Lower leg skin (tissue), 4 donors: ENCODE data around the gene SAAL1. TPM values are rescaled to one million over a fixed set of nuclear protein-coding genes. Genes with fewer than 3 reads are reported as not detected.

Source experiments
- DNase-seq, 2 donors: peaks; one replicate each; pipeline ENCODE4 v3.0.0-alpha.2; 2019; ENCODE audit warnings: low spot score in 2 of 2
- H3K4me3 ChIP-seq: fragments of 200-600 bp; sonication (generic); 2 replicates; pipeline ENCODE4 v1.5.1; 2017; ENCODE audit warnings: mild to moderate bottlenecking, low read depth; ENCODE audit not compliant: poor library complexity, severe bottlenecking
- POLR2A ChIP-seq, 2 donors: fragments of 450-650 bp; IDR thresholded peaks; one replicate each; pipeline ENCODE4 v1.6.1; 2016 to 2017; ENCODE audit warnings: antibody characterized with exemption in 2 of 2, mild to moderate bottlenecking in 1 of 2, moderate library complexity in 1 of 2
- WGBS, 2 donors: methylation state at CpG; one replicate each; pipeline ENCODE4 v1.1.5; 2018; 5-methylcytosine and 5-hydroxymethylcytosine counted together
- intact Hi-C: fragments of 100-400 bp; cut with DNase I; formaldehyde crosslinking; loops from one replicate; pipeline ENCODE4 v1.15.0; 2023; ENCODE audit warnings: low total_unique reads
- total RNA-seq, 4 donors: library from RNA; depleted of rRNA; stranded (reverse); fragments of >200 nt; gene quantifications; one replicate each; pipeline ENCODE4 v1.1.0, GENCODE V29; 2016
- TF ChIP-seq, protein P1 (sequence below), 3 donors: fragments of 450-650 bp; IDR thresholded peaks; one replicate each; pipeline ENCODE4 v1.5.1; 2016; ENCODE audit warnings: antibody characterized with exemption in 3 of 3, mild to moderate bottlenecking in 3 of 3, moderate library complexity in 2 of 3

Gene SAAL1
- total RNA-seq, 4 donors from 2014 or later = 7.2 to 13.7 (median 11.5) TPM

DNA sequence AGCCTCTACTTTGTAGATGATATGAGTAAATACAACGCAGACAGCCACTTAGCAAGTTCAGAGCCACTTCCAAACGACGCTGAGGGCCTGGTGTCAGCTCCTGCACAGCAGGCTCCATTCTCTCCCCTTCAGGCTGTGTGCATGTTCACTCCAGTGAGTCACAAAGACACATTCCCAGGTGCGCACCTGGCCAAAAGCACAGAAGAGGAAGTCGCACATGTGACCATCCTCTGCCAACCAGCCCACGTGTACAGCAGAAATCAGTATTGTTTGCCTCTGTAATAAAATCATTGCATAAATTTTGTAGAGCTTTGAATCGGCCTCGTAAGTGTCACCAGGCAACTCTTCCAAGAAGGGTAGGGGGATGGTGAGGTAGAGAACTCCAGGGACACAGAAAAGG lies 40.3 kb downstream of the SAAL1 start:
- DNase-seq = no peak
- TF ChIP-seq POLR2A (IDR thresholded peaks at IDR 0.05) = no peak
- TF ChIP-seq, protein P1, sequence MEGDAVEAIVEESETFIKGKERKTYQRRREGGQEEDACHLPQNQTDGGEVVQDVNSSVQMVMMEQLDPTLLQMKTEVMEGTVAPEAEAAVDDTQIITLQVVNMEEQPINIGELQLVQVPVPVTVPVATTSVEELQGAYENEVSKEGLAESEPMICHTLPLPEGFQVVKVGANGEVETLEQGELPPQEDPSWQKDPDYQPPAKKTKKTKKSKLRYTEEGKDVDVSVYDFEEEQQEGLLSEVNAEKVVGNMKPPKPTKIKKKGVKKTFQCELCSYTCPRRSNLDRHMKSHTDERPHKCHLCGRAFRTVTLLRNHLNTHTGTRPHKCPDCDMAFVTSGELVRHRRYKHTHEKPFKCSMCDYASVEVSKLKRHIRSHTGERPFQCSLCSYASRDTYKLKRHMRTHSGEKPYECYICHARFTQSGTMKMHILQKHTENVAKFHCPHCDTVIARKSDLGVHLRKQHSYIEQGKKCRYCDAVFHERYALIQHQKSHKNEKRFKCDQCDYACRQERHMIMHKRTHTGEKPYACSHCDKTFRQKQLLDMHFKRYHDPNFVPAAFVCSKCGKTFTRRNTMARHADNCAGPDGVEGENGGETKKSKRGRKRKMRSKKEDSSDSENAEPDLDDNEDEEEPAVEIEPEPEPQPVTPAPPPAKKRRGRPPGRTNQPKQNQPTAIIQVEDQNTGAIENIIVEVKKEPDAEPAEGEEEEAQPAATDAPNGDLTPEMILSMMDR (IDR thresholded peaks at IDR 0.05) = no peak
- 70 to 79% methylated on average over 8 of the region's 8 CpGs for WGBS, 2 donors
- H3K4me3 ChIP-seq = no peak overlapping the region
- intact Hi-C loops = no loop called here

DNA sequence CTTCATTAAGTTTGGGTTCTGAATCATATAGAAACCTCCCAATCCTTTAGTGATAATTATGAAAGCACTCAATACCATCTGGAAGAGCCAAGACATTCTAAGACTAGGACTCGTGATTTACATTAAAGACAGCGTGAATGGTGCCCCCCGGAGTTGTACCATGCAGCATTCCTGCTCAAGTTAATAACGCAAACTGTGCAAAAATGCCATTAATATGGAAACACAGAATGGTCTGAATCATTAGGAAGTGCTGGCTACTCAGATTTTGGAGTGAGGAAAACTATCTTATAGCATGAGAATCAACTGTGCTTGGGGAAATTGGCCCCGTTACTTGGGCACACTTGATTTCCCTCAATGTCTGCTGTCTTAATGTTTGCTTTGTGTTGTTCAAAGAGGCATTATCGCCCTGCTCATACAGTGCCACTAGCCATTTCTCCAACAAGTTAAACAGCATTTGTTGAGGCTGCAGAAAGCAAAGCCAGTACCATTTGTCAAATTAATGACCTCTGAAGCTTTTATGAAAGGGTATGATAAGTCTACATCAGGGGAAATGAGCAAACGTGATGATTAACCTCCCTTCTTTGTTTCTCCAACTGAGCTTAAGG lies 41.3 kb downstream of the SAAL1 start:
- WGBS, 2 donors = 87 to 88% methylated on average over 7 of the region's 7 CpGs
- no peak for TF ChIP-seq POLR2A (IDR thresholded peaks at IDR 0.05)
- TF ChIP-seq, protein P1 (IDR thresholded peaks at IDR 0.05) = no peak
- no peak for DNase-seq
- intact Hi-C loops = no loop called here
- no peak overlapping the region for H3K4me3 ChIP-seq

DNA sequence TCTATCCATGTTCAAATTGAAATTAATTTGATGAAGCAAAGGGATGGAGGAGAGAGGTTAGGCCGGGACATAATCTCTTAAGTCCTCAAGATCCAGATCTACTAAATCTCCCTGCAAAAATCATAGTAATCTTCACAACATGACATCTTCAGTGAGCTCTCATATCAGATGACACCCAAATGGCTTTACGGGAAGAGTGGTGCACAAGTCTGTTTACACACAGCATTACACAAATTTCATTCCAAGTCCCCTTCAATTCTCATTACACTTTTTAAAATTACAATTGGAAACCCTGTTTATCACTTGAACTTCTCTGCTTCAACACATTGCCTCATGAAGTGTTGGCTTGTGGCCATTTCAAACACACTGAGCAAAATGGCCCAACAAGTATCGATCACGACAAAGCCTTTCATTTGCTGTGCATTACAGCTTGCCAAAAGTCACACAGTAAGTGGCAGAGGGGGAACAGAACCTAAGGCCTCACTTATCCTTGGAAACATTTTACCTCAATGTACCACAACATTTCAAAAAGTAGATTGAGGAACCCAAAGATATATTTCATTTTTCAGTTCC lies 41.9 kb downstream of the SAAL1 start:
- intact Hi-C loops = no loop called here
- no peak overlapping the region for H3K4me3 ChIP-seq
- WGBS, 2 donors = 86 to 95% methylated on average over 4 of the region's 4 CpGs
- no peak for DNase-seq
- TF ChIP-seq, protein P1 (IDR thresholded peaks at IDR 0.05) = no peak

GRCh38 chr11:18063125-18063524 lies 42.8 kb downstream of the SAAL1 start:
- 78 to 81% methylated on average over 5 of the region's 5 CpGs for WGBS, 2 donors
- intact Hi-C loops = no loop called here
- DNase-seq = no peak
- TF ChIP-seq, protein P1 (IDR thresholded peaks at IDR 0.05) = no peak
- TF ChIP-seq POLR2A (IDR thresholded peaks at IDR 0.05) = no peak
- H3K4me3 ChIP-seq = no peak overlapping the region

DNA sequence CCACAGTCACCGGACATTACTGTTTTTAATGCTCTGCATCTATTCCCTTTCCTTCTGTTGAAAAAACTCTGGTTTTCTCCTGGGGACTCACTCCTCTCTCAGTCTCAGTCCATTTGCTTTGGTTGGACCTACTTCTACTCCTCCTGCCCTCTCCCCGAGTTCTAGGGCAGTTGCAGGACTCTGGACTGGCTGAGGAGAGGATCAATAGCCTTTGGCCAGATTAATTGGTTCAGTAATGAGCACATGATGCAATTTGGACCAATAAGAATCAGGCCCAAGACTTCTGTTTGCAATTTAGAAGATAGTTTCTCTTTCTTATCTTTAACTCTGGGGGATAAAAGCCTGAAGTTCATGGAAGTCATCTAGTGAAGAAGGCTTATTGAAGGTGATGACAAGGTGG lies 44.5 kb downstream of the SAAL1 start:
- no peak overlapping the region for H3K4me3 ChIP-seq
- no peak for DNase-seq
- TF ChIP-seq, protein P1 (IDR thresholded peaks at IDR 0.05) = no peak
- no peak for TF ChIP-seq POLR2A (IDR thresholded peaks at IDR 0.05)
- 88 to 93% methylated on average over 2 of the region's 2 CpGs for WGBS, 2 donors
- intact Hi-C loops = no loop called here
